Fibroblast of lung (primary cell): ENCODE results near the gene KRTAP12-4.

Experiments
- EZH2 ChIP-seq: IDR thresholded peaks from 2 replicates; pipeline ENCODE4 v1.5.1; 2012; ENCODE audit warnings: low read length, control low read depth, mild to moderate bottlenecking; ENCODE audit errors: missing control alignments
- TF ChIP-seq, protein P1 (sequence below), 2 donors: IDR thresholded peaks in 1 of 2; conservative IDR thresholded peaks in 1 of 2; 1 replicate in 1 of 2; 2 replicates in 1 of 2; pipeline ENCODE4 v1.5.1; 2011 to 2012; ENCODE audit warnings: low read length in 2 of 2, control low read depth in 1 of 2, inconsistent platforms in 1 of 2, low read depth in 1 of 2, mild to moderate bottlenecking in 1 of 2

DNA sequence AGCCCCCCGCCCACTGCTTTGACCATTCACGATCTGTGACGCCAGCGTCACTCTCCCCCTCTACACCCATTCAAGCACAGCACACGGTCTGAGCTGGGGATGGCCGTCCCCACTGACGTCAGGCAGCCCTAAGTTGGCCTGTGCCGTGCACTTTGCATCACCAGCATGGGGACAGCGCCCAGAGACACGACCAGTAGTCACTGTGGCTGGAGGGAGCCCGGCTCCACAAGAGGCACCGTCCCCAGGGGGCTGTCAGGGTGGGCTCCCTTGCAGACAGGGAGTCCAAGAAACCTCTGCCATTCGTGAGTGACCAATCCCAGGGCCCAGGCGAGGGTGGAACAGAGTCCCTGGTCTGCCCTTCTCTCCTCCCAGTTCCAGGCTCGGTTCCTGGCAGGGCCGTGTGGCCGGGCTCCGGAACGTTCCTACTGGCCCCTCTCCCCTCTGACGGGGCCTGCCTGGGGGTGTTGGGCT is 40.3 kb downstream of the KRTAP12-4 start:
- TF ChIP-seq, protein P1, sequence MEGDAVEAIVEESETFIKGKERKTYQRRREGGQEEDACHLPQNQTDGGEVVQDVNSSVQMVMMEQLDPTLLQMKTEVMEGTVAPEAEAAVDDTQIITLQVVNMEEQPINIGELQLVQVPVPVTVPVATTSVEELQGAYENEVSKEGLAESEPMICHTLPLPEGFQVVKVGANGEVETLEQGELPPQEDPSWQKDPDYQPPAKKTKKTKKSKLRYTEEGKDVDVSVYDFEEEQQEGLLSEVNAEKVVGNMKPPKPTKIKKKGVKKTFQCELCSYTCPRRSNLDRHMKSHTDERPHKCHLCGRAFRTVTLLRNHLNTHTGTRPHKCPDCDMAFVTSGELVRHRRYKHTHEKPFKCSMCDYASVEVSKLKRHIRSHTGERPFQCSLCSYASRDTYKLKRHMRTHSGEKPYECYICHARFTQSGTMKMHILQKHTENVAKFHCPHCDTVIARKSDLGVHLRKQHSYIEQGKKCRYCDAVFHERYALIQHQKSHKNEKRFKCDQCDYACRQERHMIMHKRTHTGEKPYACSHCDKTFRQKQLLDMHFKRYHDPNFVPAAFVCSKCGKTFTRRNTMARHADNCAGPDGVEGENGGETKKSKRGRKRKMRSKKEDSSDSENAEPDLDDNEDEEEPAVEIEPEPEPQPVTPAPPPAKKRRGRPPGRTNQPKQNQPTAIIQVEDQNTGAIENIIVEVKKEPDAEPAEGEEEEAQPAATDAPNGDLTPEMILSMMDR (conservative IDR thresholded peaks at IDR 0.05 in 1 of 2, IDR thresholded peaks at IDR 0.05 in 1 of 2; ENCODE audit: low read depth in 1 of 2, low read length in 2 of 2): no peak
- no peak for TF ChIP-seq EZH2
